GM19240 (cell line): Measurements from ENCODE around the gene LRCH1.

ENCODE experiments used
- DNase-seq: peaks from one replicate; pipeline ENCODE4 v3.0.0; 2011; ENCODE audit warnings: low spot score; ENCODE audit not compliant: insufficient read length

The LRCH1 gene

DNA sequence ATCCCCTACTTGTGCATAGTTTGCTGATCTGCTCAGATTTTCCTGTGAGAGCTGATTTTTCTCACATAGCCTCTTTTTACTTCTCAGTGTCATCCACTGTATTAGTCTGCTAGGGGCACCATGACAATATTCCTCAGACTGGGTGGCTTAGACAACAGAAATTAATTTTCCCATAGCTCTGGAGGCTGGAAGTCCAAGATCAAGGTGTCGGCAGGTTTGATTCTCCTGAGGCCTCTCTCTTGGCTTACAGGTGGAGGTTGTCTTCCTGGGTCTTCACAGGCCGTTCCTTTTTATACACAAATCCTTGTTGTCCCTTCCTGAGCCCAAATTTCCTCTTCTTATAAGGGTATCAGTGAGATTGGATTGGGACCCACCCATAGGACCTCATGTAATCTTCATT is 9.2 kb downstream of the LRCH1 start:
- DNase-seq = no peak

DNA sequence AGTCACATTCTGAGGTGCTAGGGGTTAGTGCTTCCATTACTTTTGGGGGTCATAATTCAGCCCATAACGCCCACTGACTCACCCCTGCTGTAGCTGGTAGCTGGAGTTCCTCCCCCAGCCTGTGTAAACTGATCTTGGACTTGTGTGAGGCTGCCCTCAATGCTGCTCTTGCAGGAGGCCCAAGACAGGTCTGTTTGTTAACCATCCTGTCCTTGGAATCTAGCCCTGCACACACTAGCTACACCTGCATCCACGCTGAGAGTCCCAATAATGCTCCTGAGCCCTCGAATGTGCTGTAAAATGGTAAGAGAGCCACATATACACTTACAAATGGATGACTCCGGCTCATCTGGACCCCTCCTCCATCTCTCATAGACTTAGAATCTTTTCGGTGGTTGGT is 9.6 kb downstream of the LRCH1 start:
- DNase-seq = no peak

DNA sequence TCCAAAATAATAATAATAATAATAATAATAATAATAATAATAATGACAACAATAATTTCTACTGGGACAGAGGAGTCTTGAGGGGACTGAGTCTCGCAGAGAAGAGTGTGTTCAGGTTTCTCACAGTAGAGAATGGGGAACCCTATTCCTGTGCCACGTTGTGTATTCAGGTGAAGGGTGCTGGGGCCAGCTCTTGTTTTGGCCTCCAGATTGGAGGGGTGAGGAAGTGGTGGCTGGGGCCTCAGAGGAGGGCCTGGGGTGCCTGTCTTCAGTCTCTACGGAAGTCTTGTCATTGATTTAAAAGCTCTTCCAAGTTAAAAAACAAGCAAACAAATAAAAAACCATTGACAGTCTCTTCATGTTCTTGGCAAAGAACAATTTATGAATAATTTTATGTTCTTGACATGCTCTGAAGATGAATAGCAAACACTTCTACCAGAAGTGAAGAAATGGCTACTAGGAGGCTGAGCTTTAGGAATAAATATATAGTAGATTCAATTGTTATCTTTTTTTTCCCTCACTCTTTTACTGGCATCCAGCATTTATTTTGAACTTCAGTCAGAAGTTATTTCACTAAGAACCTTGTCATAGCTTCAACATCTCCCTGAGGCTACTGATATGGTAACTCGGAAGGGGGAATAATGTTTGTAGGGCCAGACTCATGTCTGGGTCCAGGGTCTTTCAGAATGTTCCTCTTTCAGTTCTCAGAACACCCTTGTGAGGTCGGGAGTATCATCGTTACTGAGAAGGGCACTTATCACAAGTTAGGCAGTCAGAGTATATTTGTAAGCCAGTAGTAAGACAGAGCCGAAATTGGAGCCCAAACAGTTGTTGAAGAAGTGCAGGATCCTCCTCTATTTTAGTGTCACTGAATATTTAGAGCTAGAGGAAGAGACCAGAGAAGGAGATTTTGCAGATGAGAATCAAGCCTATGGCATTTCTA is 13.1 kb downstream of the LRCH1 start:
- DNase-seq = no peak

GRCh38 chr13:46567671-46568070 is 14.7 kb downstream of the LRCH1 start:
- no peak for DNase-seq

- no peak for DNase-seq
These were observed 16.5 kb downstream of the LRCH1 start for GRCh38 chr13:46569456-46569855.

- DNase-seq = no peak
These were observed 17.3 kb downstream of the LRCH1 start for GRCh38 chr13:46570273-46570672.

GRCh38 chr13:46571189-46571908 is 18.4 kb downstream of the LRCH1 start:
- DNase-seq = no peak

DNA sequence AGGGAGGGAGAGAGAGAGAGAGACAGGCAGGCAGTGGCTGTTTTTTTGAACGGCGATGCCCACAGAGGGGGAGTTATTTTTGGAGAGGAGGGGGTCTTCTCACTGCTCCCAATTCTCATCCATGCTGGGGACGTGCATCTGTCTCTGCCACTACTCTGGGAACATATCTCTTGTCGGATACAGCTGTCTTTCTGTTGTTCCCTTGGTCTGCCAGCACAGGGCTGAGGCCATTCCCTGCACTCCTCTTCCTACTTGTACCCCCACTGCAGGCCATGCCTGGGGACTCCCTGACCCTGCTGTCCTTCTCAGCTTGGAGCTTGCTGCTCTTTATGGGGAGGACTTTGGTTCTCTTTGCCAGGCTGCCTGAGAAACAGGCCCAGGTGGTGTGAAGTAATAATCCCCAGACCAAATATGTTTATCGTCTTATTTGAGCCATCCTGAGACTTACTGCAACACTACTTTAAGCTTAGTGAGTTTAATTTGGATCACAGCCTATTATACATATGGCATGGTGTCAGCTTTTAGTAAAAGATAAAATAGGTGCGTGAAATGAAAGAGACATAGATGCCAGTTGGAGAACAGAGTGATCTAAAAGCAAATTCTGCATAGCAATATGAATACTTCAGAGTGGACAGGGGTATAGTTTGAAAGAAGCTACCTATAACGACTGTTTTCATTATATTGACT is 19.1 kb downstream of the LRCH1 start:
- DNase-seq = no peak

- DNase-seq = no peak
These were observed 19.9 kb downstream of the LRCH1 start for GRCh38 chr13:46572752-46573431.

DNA sequence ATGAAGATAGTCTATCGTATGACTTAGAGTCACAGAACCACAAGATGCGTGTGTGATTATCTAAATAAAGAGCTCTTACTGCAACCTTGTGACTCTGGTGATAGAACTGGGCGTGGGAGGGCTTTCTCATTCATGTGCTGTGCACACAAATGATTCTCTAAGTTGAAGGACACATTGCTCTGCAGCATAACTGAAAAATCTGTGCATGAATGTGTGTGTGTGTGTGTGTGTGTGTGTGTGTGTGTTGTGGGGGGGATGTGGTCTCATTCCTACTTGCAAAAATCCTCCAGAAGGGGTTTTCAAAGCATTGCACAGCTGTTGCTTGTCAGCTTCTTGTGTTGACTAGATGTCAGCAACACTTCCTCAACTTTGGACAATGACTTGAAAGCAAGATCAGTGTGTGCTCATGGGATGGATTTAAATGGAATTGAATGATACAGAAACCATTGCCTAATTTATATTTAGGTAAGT is 22.4 kb downstream of the LRCH1 start:
- no peak for DNase-seq

DNA sequence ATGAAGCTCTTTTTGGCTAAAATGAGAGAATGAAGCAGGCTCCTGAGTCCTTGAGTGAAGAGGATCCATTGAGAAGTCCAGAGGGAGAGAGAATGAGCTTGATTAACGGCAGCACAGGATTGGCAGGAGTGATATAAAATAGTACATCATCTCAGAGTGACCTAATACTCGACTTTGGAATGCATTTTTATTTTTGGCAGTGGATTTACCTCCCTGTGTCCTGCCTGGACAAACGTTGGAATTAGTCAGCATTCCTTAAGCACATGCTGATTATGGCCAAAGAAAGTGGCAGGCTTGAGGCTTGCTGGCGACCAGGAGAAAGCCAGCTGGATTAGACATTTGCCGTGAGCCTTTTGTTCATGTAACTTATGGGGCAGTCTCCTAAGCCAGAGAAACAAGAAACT is 22.9 kb downstream of the LRCH1 start:
- no peak for DNase-seq

DNA sequence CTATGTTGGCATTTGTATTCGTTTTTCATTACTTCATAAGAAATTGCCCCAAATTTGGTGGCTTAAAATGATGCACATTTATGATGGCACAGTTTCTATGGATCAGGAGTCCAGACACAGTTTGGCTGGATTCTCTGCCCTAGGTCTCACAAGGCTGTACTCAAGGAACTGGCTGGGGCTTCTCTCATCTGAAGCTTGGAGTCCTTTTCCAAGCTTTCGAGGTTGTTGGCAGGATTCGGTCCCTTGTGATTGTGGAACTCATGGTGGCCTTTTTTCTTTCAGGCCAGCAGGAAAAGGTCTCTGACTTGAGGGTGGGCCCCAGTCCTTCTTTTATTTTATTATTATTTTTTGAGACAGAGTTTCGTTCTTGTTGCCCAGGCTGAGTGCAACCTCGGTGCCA is 23.8 kb downstream of the LRCH1 start:
- no peak for DNase-seq

DNA sequence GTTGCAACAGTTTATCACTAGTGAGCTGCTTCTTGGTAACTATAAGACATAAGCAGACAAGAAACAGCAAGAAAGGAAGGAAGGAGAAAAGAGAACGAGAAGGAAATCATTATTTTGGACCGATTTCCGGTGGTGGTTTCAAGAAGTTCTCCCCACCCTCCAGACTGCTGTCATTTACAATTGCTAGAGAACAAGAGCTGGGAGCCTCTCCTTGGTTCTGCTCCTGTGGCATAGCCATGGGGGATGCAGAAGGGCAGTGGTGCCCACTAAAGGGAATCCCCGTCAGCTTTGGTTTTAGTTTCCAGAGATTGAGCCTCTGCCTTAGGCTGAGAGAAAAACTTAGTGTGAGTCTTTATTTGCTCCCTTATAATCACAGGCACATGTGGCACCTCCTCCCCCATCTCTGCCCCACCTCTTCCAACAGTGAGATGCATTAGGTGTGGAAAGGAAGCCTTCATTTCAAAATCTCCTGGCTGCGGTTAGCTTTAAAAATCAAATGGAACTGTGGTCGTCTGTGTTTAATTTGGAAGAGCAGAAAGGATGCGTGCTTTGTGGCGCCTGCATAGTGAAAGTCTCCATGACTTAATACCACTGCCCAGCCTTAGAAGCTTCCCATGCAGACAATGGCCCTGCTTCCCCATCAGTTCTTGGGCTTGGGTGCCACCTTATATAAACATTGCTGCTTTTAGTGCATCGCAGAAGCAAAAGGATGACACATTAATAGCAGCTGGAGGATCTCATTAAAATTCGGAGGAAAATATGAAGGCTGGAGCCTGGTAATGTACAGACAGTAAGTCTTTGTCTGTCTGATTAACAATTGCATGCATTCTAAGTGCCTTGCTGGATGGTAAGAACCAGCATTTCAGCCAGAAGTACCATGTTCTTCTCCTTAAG is 25.0 kb downstream of the LRCH1 start:
- DNase-seq = no peak

DNA sequence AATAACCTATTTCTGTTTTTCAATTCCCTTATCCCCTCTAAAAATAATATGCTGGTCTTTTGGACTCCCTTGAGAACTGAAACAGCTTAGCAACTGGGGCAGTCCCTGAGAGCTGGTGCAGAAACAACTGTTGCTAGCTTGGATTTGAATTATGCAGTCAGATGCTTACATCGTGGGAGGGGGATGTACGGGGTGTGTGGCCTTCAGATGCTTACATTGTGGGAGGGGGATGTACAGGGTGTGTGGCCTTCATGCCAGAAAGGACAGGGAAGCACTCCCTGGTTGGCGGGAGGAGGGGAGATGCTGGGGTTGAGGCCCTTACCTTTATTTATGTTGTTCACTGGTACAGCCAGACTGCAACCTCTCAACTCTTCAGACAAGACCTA is 25.6 kb downstream of the LRCH1 start:
- no peak for DNase-seq

GRCh38 chr13:46580362-46580839 is 27.4 kb downstream of the LRCH1 start:
- no peak for DNase-seq

DNA sequence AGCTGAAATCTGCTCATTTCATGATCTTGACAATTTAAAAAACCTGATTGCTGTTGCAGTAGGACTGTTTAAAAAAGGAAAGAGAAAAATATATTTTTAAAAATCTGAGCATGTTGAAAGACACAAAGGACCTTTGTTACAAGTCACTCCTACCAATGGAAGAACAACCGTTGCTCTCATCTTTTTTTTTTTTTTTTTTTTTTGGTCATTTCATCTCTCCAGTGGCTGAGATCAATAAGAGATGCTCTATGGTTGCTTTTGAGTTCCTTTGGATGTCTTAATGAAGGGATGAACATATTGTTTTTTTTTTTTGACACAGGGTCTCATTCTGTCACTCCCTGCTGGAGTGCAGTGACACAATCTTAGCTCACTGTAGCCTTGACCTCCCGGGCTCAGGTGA is 29.2 kb downstream of the LRCH1 start:
- no peak for DNase-seq

DNA sequence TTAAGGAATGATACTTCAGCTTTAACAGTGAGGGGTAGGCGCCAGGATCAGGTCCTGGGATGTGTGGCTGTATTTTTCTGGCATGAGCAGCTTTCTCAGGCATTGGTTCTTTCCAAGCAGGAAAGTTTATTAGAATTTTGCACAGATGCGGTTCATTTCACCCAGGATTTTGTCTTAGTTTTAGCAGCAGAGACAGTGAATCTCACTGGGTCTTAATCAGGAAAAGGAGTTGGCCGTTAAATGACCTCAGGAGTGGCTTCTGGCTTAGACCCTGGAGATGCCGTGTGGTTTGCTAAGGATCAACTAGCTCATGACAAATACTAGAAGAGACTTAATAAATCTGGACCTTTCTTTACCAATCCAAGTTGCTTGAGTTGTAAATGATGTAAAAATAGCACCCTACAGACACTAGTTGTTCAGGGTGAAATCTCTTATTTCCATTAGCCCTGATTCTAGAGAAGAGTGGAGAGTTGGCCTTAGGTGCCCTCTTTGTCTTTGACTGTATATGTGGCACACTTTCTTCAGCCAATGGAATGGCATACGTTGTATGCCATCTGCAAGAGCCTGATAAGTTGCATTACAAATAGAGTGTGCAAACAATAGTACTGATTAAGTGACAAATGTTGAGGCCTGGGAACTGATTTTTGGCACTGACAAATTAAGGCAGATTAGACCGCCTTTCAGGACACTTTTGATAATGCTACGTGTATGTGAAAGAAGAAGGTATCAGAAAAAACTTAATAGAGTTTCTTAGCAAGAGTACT is 34.0 kb downstream of the LRCH1 start:
- no peak for DNase-seq

GRCh38 chr13:46587807-46588418 is 34.9 kb downstream of the LRCH1 start:
- DNase-seq = no peak

DNA sequence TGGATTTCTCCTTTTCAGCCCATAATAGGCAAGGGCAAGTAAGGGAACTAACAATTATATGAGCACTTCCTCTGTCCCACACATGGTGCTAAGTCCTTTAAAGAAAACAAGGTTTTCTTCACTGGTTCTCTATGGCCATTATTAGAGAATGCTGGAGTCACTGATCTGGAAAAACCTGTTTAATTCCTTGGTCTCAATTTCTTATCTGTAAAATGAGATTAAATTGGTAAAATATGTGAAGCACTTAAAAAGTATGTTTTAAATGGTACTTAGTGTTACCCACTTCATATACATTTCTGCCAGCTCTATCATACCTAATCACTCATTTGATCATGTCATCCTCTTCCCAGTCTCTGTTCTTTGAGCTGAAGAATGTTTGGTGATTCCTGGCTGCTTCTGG is 39.4 kb downstream of the LRCH1 start:
- no peak for DNase-seq
